Mesothelial cell of epicardium (in vitro differentiated cells): ENCODE results near the gene MAML2. TPM values are rescaled to one million over a fixed set of nuclear protein-coding genes. Genes with fewer than 3 reads are reported as not detected.

ENCODE experiments used
- DNase-seq, 2 experiments: peaks; one replicate each; pipeline ENCODE4 v3.0.0; 2021; ENCODE audit warnings: low spot score in 2 of 2; ENCODE audit not compliant: unreplicated experiment in 2 of 2
- H3K27ac Mint-ChIP-seq: 2 replicates; pipeline ENCODE4 v1.8.0; 2021; ENCODE audit warnings: mixed read lengths
- H3K27me3 Mint-ChIP-seq: 2 replicates; pipeline ENCODE4 v1.8.0; 2021; ENCODE audit warnings: low read depth, mixed read lengths
- H3K36me3 Mint-ChIP-seq: 2 replicates; pipeline ENCODE4 v1.8.0; 2021; ENCODE audit warnings: mixed read lengths
- H3K4me1 Mint-ChIP-seq: 2 replicates; pipeline ENCODE4 v1.8.0; 2021; ENCODE audit warnings: mixed read lengths
- H3K4me3 Mint-ChIP-seq: 2 replicates; pipeline ENCODE4 v1.8.0; 2021; ENCODE audit warnings: mild to moderate bottlenecking, moderate library complexity, mixed read lengths
- H3K9me3 Mint-ChIP-seq: 2 replicates; pipeline ENCODE4 v1.8.0; 2021; ENCODE audit warnings: mixed read lengths
- CTCF ChIP-seq: fragments of 200-600 bp; sonication (generic); IDR thresholded peaks from one replicate; pipeline ENCODE4 v1.5.0; 2021; ENCODE audit warnings: antibody characterized with exemption; ENCODE audit not compliant: unreplicated experiment
- total RNA-seq: library from RNA; stranded (reverse); gene quantifications from 3 replicates; pipeline ENCODE4 v1.2.1, GENCODE V29; 2021

The MAML2 gene
- total RNA-seq, 1 donor from 2014 or later: 38.3 TPM

- no peak for TF ChIP-seq CTCF
- Mint-ChIP-seq H3K27me3 (no peaks in the 10 kb centered on the region), H3K27ac (peak overlapping the region; percentile 94), H3K36me3 (peaks cover 1% of the 10 kb centered on the region), H3K4me3 (peak overlapping the region; percentile 97), H3K9me3 (no peaks in the 10 kb centered on the region), H3K4me1 (peaks cover 71% of the 10 kb centered on the region)
- no peak for DNase-seq
Observed at GRCh38 chr11:96338910-96339705, 3.9 kb downstream of the MAML2 start.

- no peak for DNase-seq
- H3K4me3 Mint-ChIP-seq: peak overlapping the region; percentile 97
- peaks cover 1% of the 10 kb centered on the region for H3K36me3 Mint-ChIP-seq
- H3K27ac Mint-ChIP-seq: peak overlapping the region; percentile 94
- H3K4me1 Mint-ChIP-seq: peaks cover 78% of the 10 kb centered on the region
- no peaks in the 10 kb centered on the region for H3K27me3 Mint-ChIP-seq
- TF ChIP-seq CTCF: no peak
- H3K9me3 Mint-ChIP-seq: no peaks in the 10 kb centered on the region
Observed at GRCh38 chr11:96337541-96338431, 5.2 kb downstream of the MAML2 start.

GRCh38 chr11:96335388-96335787 lies 7.6 kb downstream of the MAML2 start:
- H3K4me3 Mint-ChIP-seq: no peak overlapping the region
- peaks cover 79% of the 10 kb centered on the region for H3K4me1 Mint-ChIP-seq
- H3K27ac Mint-ChIP-seq: peak overlapping the region; percentile 72
- no peak for TF ChIP-seq CTCF
- DNase-seq: no peak
- H3K9me3 Mint-ChIP-seq: no peaks in the 10 kb centered on the region
- no peaks in the 10 kb centered on the region for H3K27me3 Mint-ChIP-seq
- peaks cover 4% of the 10 kb centered on the region for H3K36me3 Mint-ChIP-seq

- Mint-ChIP-seq H3K36me3 (peaks cover 5% of the 10 kb centered on the region), H3K27me3 (no peaks in the 10 kb centered on the region), H3K27ac (peak overlapping the region; percentile 55), H3K4me1 (peaks cover 78% of the 10 kb centered on the region), H3K9me3 (no peaks in the 10 kb centered on the region), H3K4me3 (no peak overlapping the region)
- no peak for DNase-seq
- no peak for TF ChIP-seq CTCF
Observed at GRCh38 chr11:96334219-96334618, 8.8 kb downstream of the MAML2 start.

GRCh38 chr11:96333191-96333719 lies 9.7 kb downstream of the MAML2 start:
- H3K27ac Mint-ChIP-seq: peak overlapping the region; percentile 89
- H3K4me1 Mint-ChIP-seq: peaks cover 78% of the 10 kb centered on the region
- H3K4me3 Mint-ChIP-seq: no peak overlapping the region
- peaks cover 5% of the 10 kb centered on the region for H3K36me3 Mint-ChIP-seq
- no peak for DNase-seq
- H3K27me3 Mint-ChIP-seq: no peaks in the 10 kb centered on the region
- TF ChIP-seq CTCF: no peak
- no peaks in the 10 kb centered on the region for H3K9me3 Mint-ChIP-seq
